C4-2B (cell line): ENCODE data around the gene TNRC6A.

Experiments
- CTCF ChIP-seq: fragments of 450-650 bp; conservative IDR thresholded peaks from 2 replicates; pipeline ENCODE4 v1.5.1; 2017; ENCODE audit warnings: mild to moderate bottlenecking
- ZFX ChIP-seq: fragments of 450-650 bp; IDR thresholded peaks from 2 replicates; pipeline ENCODE4 v1.6.1; 2017

GRCh38 chr16:24761526-24761925 is 32.1 kb downstream of the TNRC6A start:
- TF ChIP-seq CTCF, result no peak
- TF ChIP-seq ZFX, result no peak
